A549 (cell line): ENCODE results near the gene SCGB1A1. TPM values are rescaled to one million over a fixed set of nuclear protein-coding genes. Genes with fewer than 3 reads are reported as not detected.

Experiments
- ATAC-seq, 2 experiments: fragments of 200-7000 bp in 1 of 2; fragments of >200 bp in 1 of 2; cut with Nextera tagmentation in 1 of 2; cut with Tn5 transposase in 1 of 2; 3 replicates each; pipeline versions ENCODE4 v1.8.0 to v1.9.1; 2018 to 2020; ENCODE audit warnings: mild to moderate bottlenecking in 1 of 2, moderate library complexity in 1 of 2
- CTCF ChIA-PET: fragments of 300-600 bp; sonication (Branson Sonifier 250); formaldehyde crosslinking; extraction: SDS; loops from one replicate; lab custom pipeline; 2021; ENCODE audit warnings: antibody characterized with exemption, inconsistent platforms; lab: Yijun Ruan, JAX
- POLR2A ChIA-PET: fragments of 350-600 bp; formaldehyde crosslinking; extraction: SDS; loops from one replicate; lab custom pipeline; 2021; ENCODE audit warnings: antibody characterized with exemption, inconsistent platforms; lab: Yijun Ruan, JAX
- DNase-seq, 2 experiments: peaks; one replicate each; pipeline versions ENCODE4 v3.0.0 to v3.0.0-alpha.2; 2011 to 2016; ENCODE audit warnings: low read depth in 1 of 2, low spot score in 1 of 2
- FAIRE-seq: peaks from 2 replicates; lab custom pipeline; 2011; peaks lifted over from hg19 to GRCh38; lab: Jason Lieb, UNC
- H3K27ac ChIP-seq, 2 experiments: fragments of >200 bp; sonication (Bioruptor Twin); formaldehyde crosslinking; 3 replicates each; pipeline ENCODE4 v1.5.1; 2016 to 2017
- H3K4me1 ChIP-seq: fragments of >200 bp; sonication (Bioruptor Twin); formaldehyde crosslinking; 3 replicates; pipeline ENCODE4 v1.6.1; 2016
- H3K4me2 ChIP-seq: fragments of >200 bp; sonication (Bioruptor Twin); formaldehyde crosslinking; 3 replicates; pipeline ENCODE4 v1.6.1; 2016
- H3K4me3 ChIP-seq: fragments of >200 bp; sonication (Bioruptor Twin); formaldehyde crosslinking; 3 replicates; pipeline ENCODE4 v1.5.1; 2016
- H3K9me3 ChIP-seq: fragments of >200 bp; sonication (Bioruptor Twin); formaldehyde crosslinking; 3 replicates; pipeline ENCODE4 v1.6.1; 2016
- CBX2 ChIP-seq: fragments of 200-600 bp; sonication (generic); IDR thresholded peaks from 2 replicates; pipeline ENCODE4 v1.6.1; 2016; ENCODE audit warnings: low read depth, mild to moderate bottlenecking, borderline replicate concordance
- CHD2 ChIP-seq: fragments of 150-350 bp; IDR thresholded peaks from 2 replicates; pipeline ENCODE4 v1.6.1; 2014; ENCODE audit warnings: low read length; ENCODE audit not compliant: partially characterized antibody
- CHD4 ChIP-seq: fragments of 200-600 bp; sonication (generic); IDR thresholded peaks from 2 replicates; pipeline ENCODE4 v1.6.1; 2016; ENCODE audit warnings: antibody characterized with exemption, mild to moderate bottlenecking, borderline replicate concordance
- EHMT2 ChIP-seq: fragments of 200-600 bp; sonication (generic); IDR thresholded peaks from 2 replicates; pipeline ENCODE4 v1.6.1; 2016; ENCODE audit warnings: antibody characterized with exemption, low read depth, mild to moderate bottlenecking, moderate library complexity
- FOSB ChIP-seq: fragments of 250-450 bp; sonication (Bioruptor Pico); IDR thresholded peaks from 2 replicates; pipeline ENCODE4 v1.5.0; 2020; ENCODE audit warnings: mild to moderate bottlenecking, moderate library complexity
- HEYL ChIP-seq: fragments of 250-450 bp; sonication (Bioruptor Pico); IDR thresholded peaks from 2 replicates; pipeline ENCODE4 v1.8.0; 2021; ENCODE audit warnings: mild to moderate bottlenecking, moderate library complexity
- HOXA7 ChIP-seq: fragments of 250-450 bp; sonication (Bioruptor Pico); IDR thresholded peaks from 2 replicates; pipeline ENCODE4 v1.5.0; 2020; ENCODE audit warnings: mild to moderate bottlenecking, moderate library complexity
- HOXB5 ChIP-seq: fragments of 250-450 bp; sonication (Bioruptor Pico); IDR thresholded peaks from 2 replicates; pipeline ENCODE4 v1.5.0; 2020; ENCODE audit warnings: mild to moderate bottlenecking, moderate library complexity
- JUNB ChIP-seq: fragments of >200 bp; sonication (Bioruptor Twin); formaldehyde crosslinking; IDR thresholded peaks from 2 replicates; pipeline ENCODE4 v1.6.1; 2016
- KDM5A ChIP-seq: fragments of 200-600 bp; sonication (generic); IDR thresholded peaks from 2 replicates; pipeline ENCODE4 v1.6.1; 2016; ENCODE audit warnings: antibody characterized with exemption, mild to moderate bottlenecking
- MAFK ChIP-seq: fragments of 450-650 bp; IDR thresholded peaks from 2 replicates; pipeline ENCODE4 v1.6.1; 2014; ENCODE audit not compliant: partially characterized antibody
- MAX ChIP-seq: IDR thresholded peaks from 2 replicates; pipeline ENCODE4 v1.6.1; 2012
- MAZ ChIP-seq: fragments of 150-350 bp; IDR thresholded peaks from 2 replicates; pipeline ENCODE4 v1.6.1; 2014; ENCODE audit warnings: antibody characterized with exemption, low read depth, low read length, borderline replicate concordance
- MYC ChIP-seq: IDR thresholded peaks from 2 replicates; pipeline ENCODE4 v1.6.1; 2012; ENCODE audit warnings: mild to moderate bottlenecking, inconsistent platforms, low read length, improper control_type of control experiment, borderline replicate concordance
- NFE2L2 ChIP-seq: fragments of 150-350 bp; conservative IDR thresholded peaks from 2 replicates; pipeline ENCODE4 v1.6.1; 2014; ENCODE audit warnings: low read length
- POLR2A ChIP-seq: IDR thresholded peaks from 2 replicates; pipeline ENCODE4 v1.6.1; 2012; ENCODE audit warnings: mild to moderate bottlenecking, low read length
- POLR2AphosphoS2 ChIP-seq: conservative IDR thresholded peaks from 2 replicates; pipeline ENCODE4 v1.6.1; 2012; ENCODE audit warnings: low read length, improper control_type of control experiment, inconsistent platforms
- RAD21 ChIP-seq, 2 experiments: fragments of >200 bp in 1 of 2; sonication (Bioruptor Twin) in 1 of 2; formaldehyde crosslinking in 1 of 2; IDR thresholded peaks in 1 of 2; conservative IDR thresholded peaks in 1 of 2; 2 replicates in 1 of 2; 3 replicates in 1 of 2; pipeline ENCODE4 v1.6.1; 2012 to 2018; ENCODE audit warnings: inconsistent platforms in 1 of 2
- SMC3 ChIP-seq: fragments of >200 bp; sonication (Bioruptor Twin); formaldehyde crosslinking; IDR thresholded peaks from 3 replicates; pipeline ENCODE4 v1.6.1; 2018; ENCODE audit warnings: inconsistent platforms
- WGBS: methylation state at CpG from one replicate; pipeline ENCODE4 v1.1.6; 2017; ENCODE audit errors: missing lambda C conversion rate; 5-methylcytosine and 5-hydroxymethylcytosine counted together
- polyA minus RNA-seq: library from RNA; depleted of rRNA, polyadenylated mRNA; stranded (reverse); fragments of >200 nt; gene quantifications from 2 replicates; pipeline ENCODE4 v1.2.3, GENCODE V29; 2011; rRNA and poly(A)+ RNA removed
- polyA plus RNA-seq, 4 experiments: library from polyadenylated mRNA; depleted of rRNA in 3 of 4; stranded (reverse); fragments of >200 nt; fragmentation: RNase III in 1 of 4; extraction: RNeasy Plus Mini Kit Qiagen cat#74134 plus additional on column Dnase treatment in 1 of 4; gene quantifications; 2 replicates in 3 of 4; 3 replicates in 1 of 4; pipeline ENCODE4 v1.2.3, GENCODE V29; 2011 to 2017
- TF ChIP-seq, protein P1 (sequence below): fragments of 150-350 bp; IDR thresholded peaks from 2 replicates; pipeline ENCODE4 v1.6.1; 2014; ENCODE audit warnings: low read depth, mild to moderate bottlenecking, low read length
- TF ChIP-seq, protein P2 (sequence below): fragments of >200 bp; sonication (Bioruptor Twin); formaldehyde crosslinking; IDR thresholded peaks from 3 replicates; pipeline ENCODE4 v1.5.1; 2016

The SCGB1A1 gene
- 0.47 TPM in 1 of 2 replicates, not detected in the other for polyA plus RNA-seq (2011; rRNA removed)
- 0.37 and 0.52 TPM in 2 replicates for polyA plus RNA-seq (2012; cell fraction: cytosol; rRNA removed)
- polyA plus RNA-seq (2012; cell fraction: nucleus; rRNA removed): not detected in 2 replicates
- not detected in 3 replicates for polyA plus RNA-seq (2017; fragmentation: RNase III; extraction: RNeasy Plus Mini Kit Qiagen cat#74134 plus additional on column Dnase treatment)
- polyA minus RNA-seq: not detected in 2 replicates

- no peak for FAIRE-seq
- peak within 1 kb of the TSS in 1 of 2 experiments; percentile 17; a peak in 1 of 6 replicates for H3K27ac ChIP-seq
- H3K4me1 ChIP-seq: peaks cover 4% of the 10 kb centered on the region; the same call in 1 of the 3 replicates
- ATAC-seq: no peak
- no peak for DNase-seq
- CTCF ChIA-PET: interaction anchor here (1.4 to 13.0 kb wide), 6 partner anchors 9 to 137 kb away, joined by 3 to 322 read pairs (median 10); no protein-coding TSS in a partner anchor
- no peak for TF ChIP-seq POLR2A
- TF ChIP-seq FOSB (CRISPR knock-in tag): no peak
- TF ChIP-seq MAFK: no peak
- no peak for TF ChIP-seq KDM5A
- TF ChIP-seq SMC3: no peak
- TF ChIP-seq, protein P1, sequence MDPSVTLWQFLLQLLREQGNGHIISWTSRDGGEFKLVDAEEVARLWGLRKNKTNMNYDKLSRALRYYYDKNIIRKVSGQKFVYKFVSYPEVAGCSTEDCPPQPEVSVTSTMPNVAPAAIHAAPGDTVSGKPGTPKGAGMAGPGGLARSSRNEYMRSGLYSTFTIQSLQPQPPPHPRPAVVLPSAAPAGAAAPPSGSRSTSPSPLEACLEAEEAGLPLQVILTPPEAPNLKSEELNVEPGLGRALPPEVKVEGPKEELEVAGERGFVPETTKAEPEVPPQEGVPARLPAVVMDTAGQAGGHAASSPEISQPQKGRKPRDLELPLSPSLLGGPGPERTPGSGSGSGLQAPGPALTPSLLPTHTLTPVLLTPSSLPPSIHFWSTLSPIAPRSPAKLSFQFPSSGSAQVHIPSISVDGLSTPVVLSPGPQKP: no peak
- no peak for TF ChIP-seq MAZ
- no peak for TF ChIP-seq HEYL (CRISPR knock-in tag)
- TF ChIP-seq CHD2: no peak
- TF ChIP-seq CHD4: no peak
- no peak for TF ChIP-seq MYC
- no peak for TF ChIP-seq RAD21 (conservative IDR thresholded peaks at IDR 0.05 in 1 of 2, IDR thresholded peaks at IDR 0.05 in 1 of 2)
- TF ChIP-seq, protein P2, sequence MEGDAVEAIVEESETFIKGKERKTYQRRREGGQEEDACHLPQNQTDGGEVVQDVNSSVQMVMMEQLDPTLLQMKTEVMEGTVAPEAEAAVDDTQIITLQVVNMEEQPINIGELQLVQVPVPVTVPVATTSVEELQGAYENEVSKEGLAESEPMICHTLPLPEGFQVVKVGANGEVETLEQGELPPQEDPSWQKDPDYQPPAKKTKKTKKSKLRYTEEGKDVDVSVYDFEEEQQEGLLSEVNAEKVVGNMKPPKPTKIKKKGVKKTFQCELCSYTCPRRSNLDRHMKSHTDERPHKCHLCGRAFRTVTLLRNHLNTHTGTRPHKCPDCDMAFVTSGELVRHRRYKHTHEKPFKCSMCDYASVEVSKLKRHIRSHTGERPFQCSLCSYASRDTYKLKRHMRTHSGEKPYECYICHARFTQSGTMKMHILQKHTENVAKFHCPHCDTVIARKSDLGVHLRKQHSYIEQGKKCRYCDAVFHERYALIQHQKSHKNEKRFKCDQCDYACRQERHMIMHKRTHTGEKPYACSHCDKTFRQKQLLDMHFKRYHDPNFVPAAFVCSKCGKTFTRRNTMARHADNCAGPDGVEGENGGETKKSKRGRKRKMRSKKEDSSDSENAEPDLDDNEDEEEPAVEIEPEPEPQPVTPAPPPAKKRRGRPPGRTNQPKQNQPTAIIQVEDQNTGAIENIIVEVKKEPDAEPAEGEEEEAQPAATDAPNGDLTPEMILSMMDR: no peak
- TF ChIP-seq, all 56 proteins: peak for 0
- POLR2A ChIA-PET: interaction anchor here (0.6 kb wide), 1 partner anchor 40 kb away, joined by 3 read pairs; no protein-coding TSS in a partner anchor
- H3K4me3 ChIP-seq: no peak within 1 kb of the TSS
- WGBS: 78% methylated on average over 4 of the region's 4 CpGs
- H3K4me2 ChIP-seq: no peak within 1 kb of the TSS
- H3K9me3 ChIP-seq: no peaks in the 10 kb centered on the region
These were observed at the start of gene SCGB1A1 for GRCh38 chr11:62418733-62419132. TSS of gene SCGB1A1 (plus strand) at chr11:62419033. CDS start at chr11:62419096, 63 bp downstream.

DNA sequence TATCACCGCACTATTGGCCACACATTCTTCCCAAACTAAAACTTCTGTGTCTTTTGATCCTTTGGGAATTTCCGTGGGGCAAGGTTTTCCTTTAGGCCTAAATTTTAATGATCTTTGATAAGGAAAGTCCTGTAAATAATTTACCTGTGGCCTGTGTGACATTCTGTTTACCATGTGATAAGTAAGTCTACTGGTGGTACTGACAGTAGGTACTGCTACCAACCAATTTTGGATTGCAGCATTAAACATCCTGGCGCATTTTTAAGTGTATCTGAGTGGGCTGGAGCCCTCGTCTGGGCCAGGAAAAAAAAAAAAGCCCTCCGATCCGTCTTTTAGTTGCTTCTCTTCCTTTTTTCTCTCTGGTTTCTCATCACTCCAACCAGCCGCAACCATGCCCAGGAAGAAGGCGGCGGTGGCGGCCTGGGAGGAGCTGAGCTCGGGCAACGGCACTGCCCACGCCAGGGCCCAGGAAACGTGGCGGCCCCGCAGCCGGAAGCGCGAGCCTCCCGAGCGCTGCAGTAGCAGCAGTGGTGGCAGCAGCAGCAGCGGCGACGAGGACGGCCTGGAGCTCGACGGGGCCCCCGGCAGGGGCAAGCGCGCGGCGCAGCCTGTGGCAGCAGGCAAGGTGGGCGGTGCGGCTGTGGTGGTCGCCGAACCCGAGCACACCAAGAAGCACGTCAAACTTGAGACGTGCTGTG, 47.9 kb upstream of the SCGB1A1 start:
- Histone ChIP-seq H3K9me3 (no peaks in the 10 kb centered on the region), H3K4me2 (no peak overlapping the region), H3K4me3 (no peak overlapping the region)
- no peak for DNase-seq
- TF ChIP-seq FOSB (CRISPR knock-in tag) (no peak), NFE2L2 (no peak)
- TF ChIP-seq, all 56 proteins: peak for 0
- WGBS: 94% methylated on average over 38 of the region's 39 CpGs
- CTCF ChIA-PET: interaction anchor here (1.9 kb wide), 1 partner anchor 30 kb away, joined by 8 read pairs; no protein-coding TSS in a partner anchor
- peaks cover 13% of the 10 kb centered on the region for H3K4me1 ChIP-seq
- no peak overlapping the region for H3K27ac ChIP-seq
- no peak for FAIRE-seq
- no peak for ATAC-seq
- POLR2A ChIA-PET: no interaction called here

DNA sequence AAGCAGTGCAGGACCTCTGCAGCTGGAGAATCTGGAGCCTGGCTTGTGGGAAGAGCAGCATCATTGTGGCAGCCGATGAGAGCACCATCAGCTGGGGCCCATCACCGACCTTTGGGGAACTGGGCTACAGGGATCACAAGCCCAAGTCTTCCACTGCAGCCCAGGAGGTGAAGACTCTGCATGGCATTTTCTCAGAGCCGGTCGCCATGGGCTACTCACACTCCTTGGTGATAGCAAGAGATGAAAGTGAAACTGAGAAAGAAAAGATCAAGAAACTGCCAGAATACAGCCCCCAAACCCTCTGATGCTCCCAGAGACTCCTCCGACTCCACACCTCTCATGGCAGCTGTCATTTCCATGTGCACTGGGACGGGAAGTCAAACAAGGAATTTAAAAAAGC, 46.0 kb upstream of the SCGB1A1 start:
- Histone ChIP-seq H3K9me3 (no peaks in the 10 kb centered on the region), H3K27ac (no peak overlapping the region), H3K4me1 (peaks cover 13% of the 10 kb centered on the region), H3K4me3 (no peak overlapping the region), H3K4me2 (no peak overlapping the region)
- ChIA-PET POLR2A (no interaction called here), CTCF (interaction anchor here (1.2 to 1.4 kb wide), 3 partner anchors 16 to 38 kb away, joined by 3 read pairs; no protein-coding TSS in a partner anchor)
- DNase-seq (no peak), FAIRE-seq (no peak), ATAC-seq (no peak)
- WGBS: 83% methylated on average over 6 of the region's 6 CpGs
- TF ChIP-seq JUNB (no peak), CBX2 (no peak), POLR2AphosphoS2 (no peak), EHMT2 (no peak), HOXB5 (CRISPR knock-in tag) (no peak), HOXA7 (CRISPR knock-in tag) (no peak), MAX (no peak)
